Neural cell (in vitro differentiated cells): ENCODE measurements around the gene PCBD1.
A peak's percentile ranks its signal among the peaks of the same experiment; 100 is the strongest.

Experiments used
- EP300 ChIP-seq: fragments of 450-650 bp; conservative IDR thresholded peaks from 2 replicates; pipeline ENCODE4 v1.6.1; 2014; ENCODE audit warnings: antibody characterized with exemption, mild to moderate bottlenecking, moderate library complexity; ENCODE audit not compliant: poor library complexity, severe bottlenecking
- EZH2 ChIP-seq: fragments of 200-600, 300-800 bp; shearing (Covaris generic), sonication (generic); IDR thresholded peaks from 2 replicates; pipeline ENCODE4 v1.6.1; 2014; ENCODE audit warnings: antibody characterized with exemption, low read length, borderline replicate concordance, mild to moderate bottlenecking; ENCODE audit not compliant: insufficient read depth, poor library complexity, severe bottlenecking
- MXI1 ChIP-seq: fragments of 450-650 bp; conservative IDR thresholded peaks from 2 replicates; pipeline ENCODE4 v1.6.1; 2014; ENCODE audit warnings: antibody characterized with exemption, mild to moderate bottlenecking; ENCODE audit not compliant: poor library complexity, severe bottlenecking
- POLR2AphosphoS5 ChIP-seq: IDR thresholded peaks from 2 replicates; pipeline ENCODE4 v1.6.1; 2012
- RAD21 ChIP-seq: fragments of 450-650 bp; conservative IDR thresholded peaks from 2 replicates; pipeline ENCODE4 v1.6.1; 2014; ENCODE audit warnings: antibody characterized with exemption, mild to moderate bottlenecking, moderate library complexity
- SMC3 ChIP-seq: fragments of 450-650 bp; conservative IDR thresholded peaks from 2 replicates; pipeline ENCODE4 v1.6.1; 2014; ENCODE audit warnings: antibody characterized with exemption, mild to moderate bottlenecking, moderate library complexity; ENCODE audit not compliant: poor library complexity
- TAF1 ChIP-seq: IDR thresholded peaks from 2 replicates; pipeline ENCODE4 v1.6.1; 2012; ENCODE audit warnings: low read depth
- TF ChIP-seq, protein P1 (sequence below): IDR thresholded peaks from 2 replicates; pipeline ENCODE4 v1.6.1; 2012; ENCODE audit warnings: borderline replicate concordance
- TF ChIP-seq, protein P2 (sequence below): fragments of 450-650 bp; IDR thresholded peaks from 2 replicates; pipeline ENCODE4 v1.5.1; 2014; ENCODE audit warnings: antibody characterized with exemption, mild to moderate bottlenecking, moderate library complexity; ENCODE audit not compliant: poor library complexity, severe bottlenecking

DNA sequence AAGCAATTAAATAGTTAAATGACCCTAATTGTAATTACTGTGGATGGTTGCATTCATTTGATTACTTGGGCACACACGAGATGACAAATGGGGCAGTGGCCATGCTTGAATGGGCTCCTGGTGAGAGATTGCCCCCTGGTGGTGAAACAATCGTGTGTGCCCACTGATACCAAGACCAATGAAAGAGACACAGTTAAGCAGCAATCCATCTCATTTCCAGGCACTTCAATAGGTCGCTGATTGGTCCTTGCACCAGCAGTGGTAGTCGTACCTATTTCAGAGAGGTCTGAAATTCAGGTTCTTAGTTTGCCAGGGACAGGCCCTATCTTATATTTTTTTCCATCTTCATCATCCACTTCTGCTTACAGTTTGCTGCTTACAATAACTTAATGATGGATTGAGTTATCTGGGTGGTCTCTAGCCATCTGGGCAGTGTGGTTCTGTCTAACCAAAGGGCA is 8.3 kb downstream of the PCBD1 start:
- no peak for TF ChIP-seq POLR2AphosphoS5
- TF ChIP-seq SMC3, result peak; percentile 92
- TF ChIP-seq EZH2, result no peak
- TF ChIP-seq, protein P1, sequence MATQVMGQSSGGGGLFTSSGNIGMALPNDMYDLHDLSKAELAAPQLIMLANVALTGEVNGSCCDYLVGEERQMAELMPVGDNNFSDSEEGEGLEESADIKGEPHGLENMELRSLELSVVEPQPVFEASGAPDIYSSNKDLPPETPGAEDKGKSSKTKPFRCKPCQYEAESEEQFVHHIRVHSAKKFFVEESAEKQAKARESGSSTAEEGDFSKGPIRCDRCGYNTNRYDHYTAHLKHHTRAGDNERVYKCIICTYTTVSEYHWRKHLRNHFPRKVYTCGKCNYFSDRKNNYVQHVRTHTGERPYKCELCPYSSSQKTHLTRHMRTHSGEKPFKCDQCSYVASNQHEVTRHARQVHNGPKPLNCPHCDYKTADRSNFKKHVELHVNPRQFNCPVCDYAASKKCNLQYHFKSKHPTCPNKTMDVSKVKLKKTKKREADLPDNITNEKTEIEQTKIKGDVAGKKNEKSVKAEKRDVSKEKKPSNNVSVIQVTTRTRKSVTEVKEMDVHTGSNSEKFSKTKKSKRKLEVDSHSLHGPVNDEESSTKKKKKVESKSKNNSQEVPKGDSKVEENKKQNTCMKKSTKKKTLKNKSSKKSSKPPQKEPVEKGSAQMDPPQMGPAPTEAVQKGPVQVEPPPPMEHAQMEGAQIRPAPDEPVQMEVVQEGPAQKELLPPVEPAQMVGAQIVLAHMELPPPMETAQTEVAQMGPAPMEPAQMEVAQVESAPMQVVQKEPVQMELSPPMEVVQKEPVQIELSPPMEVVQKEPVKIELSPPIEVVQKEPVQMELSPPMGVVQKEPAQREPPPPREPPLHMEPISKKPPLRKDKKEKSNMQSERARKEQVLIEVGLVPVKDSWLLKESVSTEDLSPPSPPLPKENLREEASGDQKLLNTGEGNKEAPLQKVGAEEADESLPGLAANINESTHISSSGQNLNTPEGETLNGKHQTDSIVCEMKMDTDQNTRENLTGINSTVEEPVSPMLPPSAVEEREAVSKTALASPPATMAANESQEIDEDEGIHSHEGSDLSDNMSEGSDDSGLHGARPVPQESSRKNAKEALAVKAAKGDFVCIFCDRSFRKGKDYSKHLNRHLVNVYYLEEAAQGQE, result no peak
- TF ChIP-seq, protein P2, sequence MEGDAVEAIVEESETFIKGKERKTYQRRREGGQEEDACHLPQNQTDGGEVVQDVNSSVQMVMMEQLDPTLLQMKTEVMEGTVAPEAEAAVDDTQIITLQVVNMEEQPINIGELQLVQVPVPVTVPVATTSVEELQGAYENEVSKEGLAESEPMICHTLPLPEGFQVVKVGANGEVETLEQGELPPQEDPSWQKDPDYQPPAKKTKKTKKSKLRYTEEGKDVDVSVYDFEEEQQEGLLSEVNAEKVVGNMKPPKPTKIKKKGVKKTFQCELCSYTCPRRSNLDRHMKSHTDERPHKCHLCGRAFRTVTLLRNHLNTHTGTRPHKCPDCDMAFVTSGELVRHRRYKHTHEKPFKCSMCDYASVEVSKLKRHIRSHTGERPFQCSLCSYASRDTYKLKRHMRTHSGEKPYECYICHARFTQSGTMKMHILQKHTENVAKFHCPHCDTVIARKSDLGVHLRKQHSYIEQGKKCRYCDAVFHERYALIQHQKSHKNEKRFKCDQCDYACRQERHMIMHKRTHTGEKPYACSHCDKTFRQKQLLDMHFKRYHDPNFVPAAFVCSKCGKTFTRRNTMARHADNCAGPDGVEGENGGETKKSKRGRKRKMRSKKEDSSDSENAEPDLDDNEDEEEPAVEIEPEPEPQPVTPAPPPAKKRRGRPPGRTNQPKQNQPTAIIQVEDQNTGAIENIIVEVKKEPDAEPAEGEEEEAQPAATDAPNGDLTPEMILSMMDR, result peak; percentile 85
- peak; percentile 83 for TF ChIP-seq RAD21
- no peak for TF ChIP-seq MXI1
- no peak for TF ChIP-seq EP300
- TF ChIP-seq TAF1, result no peak
